Non-pigmented ciliary epithelial cell (primary cell): ENCODE measurements around the gene B2M.
"Not testable (repeated sequence)": the region's sequence is repeated elsewhere in the genome, so short reads cannot be mapped to it uniquely, and the experiment has no call there.

Experiments
- DNase-seq: peaks from one replicate; pipeline ENCODE4 v3.0.0-alpha.2; 2010; ENCODE audit warnings: low read depth

The B2M gene

GRCh38 chr15:44711096-44711742, at the start of gene B2M, which contains the start of gene PATL2:
Gene B2M, plus strand, starts transcription at chr15:44711517. Its CDS starts 30 bp downstream, at chr15:44711547.
Gene PATL2, minus strand, starts transcription at chr15:44711323. Its CDS starts 34,833 bp downstream, at chr15:44676490.
- DNase-seq, result peak; percentile 88

GRCh38 chr15:44661576-44661975, 49.7 kb upstream of the B2M start:
- no peak for DNase-seq

- no peak for DNase-seq
These were observed 48.6 kb upstream of the B2M start for GRCh38 chr15:44662478-44663409.

GRCh38 chr15:44663410-44664308, 47.7 kb upstream of the B2M start, which contains the start of gene SPG11:
Gene SPG11, minus strand, starts transcription at chr15:44663662. Its CDS starts 15 bp downstream, at chr15:44663647.
- DNase-seq, result peak; percentile 88

- DNase-seq, result no peak
These were observed 44.9 kb upstream of the B2M start for GRCh38 chr15:44666210-44667038.

- DNase-seq, result no peak
These were observed 44.3 kb upstream of the B2M start for GRCh38 chr15:44667039-44667360.

GRCh38 chr15:44668921-44669320, 42.4 kb upstream of the B2M start:
- DNase-seq, result no peak

GRCh38 chr15:44670087-44670950, 41.0 kb upstream of the B2M start:
- no peak for DNase-seq

GRCh38 chr15:44673639-44674038, 37.7 kb upstream of the B2M start:
- no peak for DNase-seq

- DNase-seq, result no peak
These were observed 35.4 kb upstream of the B2M start for GRCh38 chr15:44675911-44676310.

- no peak for DNase-seq
These were observed 34.6 kb upstream of the B2M start for GRCh38 chr15:44676676-44677075.

- DNase-seq, result no peak
These were observed 29.1 kb upstream of the B2M start for GRCh38 chr15:44682211-44682610.

GRCh38 chr15:44682809-44683682, 28.3 kb upstream of the B2M start:
- not testable (repeated sequence) for DNase-seq

GRCh38 chr15:44689318-44689717, 22.0 kb upstream of the B2M start:
- DNase-seq, result not testable (repeated sequence)

GRCh38 chr15:44690245-44690644, 21.1 kb upstream of the B2M start:
- DNase-seq, result not testable (repeated sequence)

GRCh38 chr15:44692659-44693058, 18.7 kb upstream of the B2M start:
- no peak for DNase-seq

- no peak for DNase-seq
These were observed 16.9 kb upstream of the B2M start for GRCh38 chr15:44694416-44694815.

- no peak for DNase-seq
These were observed 16.0 kb upstream of the B2M start for GRCh38 chr15:44695294-44695693.

- DNase-seq, result no peak
These were observed 14.3 kb upstream of the B2M start for GRCh38 chr15:44697014-44697413.
